HG02884 (cell line): ENCODE results near the gene MTA1.

Source experiments
- ATAC-seq: cut with Tn5 transposase; IDR thresholded peaks from one replicate; pipeline ENCODE4 v1.9.1; 2021; ENCODE audit warnings: mild to moderate bottlenecking, moderate library complexity; ENCODE audit not compliant: unreplicated experiment

Gene MTA1

DNA sequence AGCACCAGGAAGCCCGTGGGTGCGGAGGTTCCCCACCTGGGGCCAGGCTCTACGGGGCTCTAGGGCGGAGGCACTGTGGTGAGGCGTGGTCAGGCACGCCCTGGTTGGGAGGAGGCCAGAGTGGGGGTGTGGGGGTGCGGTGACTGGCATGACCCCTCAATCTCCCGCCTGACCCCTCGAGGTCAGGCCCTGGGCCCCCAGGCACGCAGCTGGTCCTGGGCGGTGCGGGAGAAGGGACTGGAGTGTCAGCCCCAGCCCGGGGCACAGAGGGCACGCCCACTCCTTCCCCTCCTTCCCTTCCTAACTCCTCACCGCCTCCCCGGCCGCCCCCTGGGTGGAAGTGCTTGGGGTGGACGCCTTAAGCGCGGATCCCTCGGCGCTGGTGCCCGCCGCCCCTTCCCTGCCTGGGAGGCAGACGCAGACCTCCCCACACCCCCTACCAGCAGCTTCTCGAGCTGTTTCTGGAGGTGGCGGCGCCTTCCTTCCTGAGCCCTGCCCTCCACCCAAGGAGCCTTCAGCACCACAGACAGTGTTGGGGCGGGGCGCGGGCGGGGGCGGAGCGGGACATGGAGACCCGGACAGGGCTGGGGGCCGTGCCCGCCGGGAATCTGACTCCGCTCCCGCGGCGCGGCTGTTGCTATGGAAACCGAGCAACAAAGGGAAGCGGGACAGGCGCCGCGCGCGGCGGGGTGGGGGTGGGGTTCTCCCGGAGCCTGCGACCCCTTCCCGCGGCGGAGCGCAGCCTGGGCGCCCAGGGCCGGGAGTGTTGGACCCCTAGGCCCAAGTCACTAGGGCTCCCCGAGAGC, 54.3 kb downstream of the MTA1 start:
- no peak for ATAC-seq

- no peak for ATAC-seq
Measured at GRCh38 chr14:105474483-105475268, 55.0 kb downstream of the MTA1 start, which contains the start of gene CRIP2. TSS of gene CRIP2 (plus strand) at chr14:105474821. CDS start at chr14:105474863, 42 bp downstream.

DNA sequence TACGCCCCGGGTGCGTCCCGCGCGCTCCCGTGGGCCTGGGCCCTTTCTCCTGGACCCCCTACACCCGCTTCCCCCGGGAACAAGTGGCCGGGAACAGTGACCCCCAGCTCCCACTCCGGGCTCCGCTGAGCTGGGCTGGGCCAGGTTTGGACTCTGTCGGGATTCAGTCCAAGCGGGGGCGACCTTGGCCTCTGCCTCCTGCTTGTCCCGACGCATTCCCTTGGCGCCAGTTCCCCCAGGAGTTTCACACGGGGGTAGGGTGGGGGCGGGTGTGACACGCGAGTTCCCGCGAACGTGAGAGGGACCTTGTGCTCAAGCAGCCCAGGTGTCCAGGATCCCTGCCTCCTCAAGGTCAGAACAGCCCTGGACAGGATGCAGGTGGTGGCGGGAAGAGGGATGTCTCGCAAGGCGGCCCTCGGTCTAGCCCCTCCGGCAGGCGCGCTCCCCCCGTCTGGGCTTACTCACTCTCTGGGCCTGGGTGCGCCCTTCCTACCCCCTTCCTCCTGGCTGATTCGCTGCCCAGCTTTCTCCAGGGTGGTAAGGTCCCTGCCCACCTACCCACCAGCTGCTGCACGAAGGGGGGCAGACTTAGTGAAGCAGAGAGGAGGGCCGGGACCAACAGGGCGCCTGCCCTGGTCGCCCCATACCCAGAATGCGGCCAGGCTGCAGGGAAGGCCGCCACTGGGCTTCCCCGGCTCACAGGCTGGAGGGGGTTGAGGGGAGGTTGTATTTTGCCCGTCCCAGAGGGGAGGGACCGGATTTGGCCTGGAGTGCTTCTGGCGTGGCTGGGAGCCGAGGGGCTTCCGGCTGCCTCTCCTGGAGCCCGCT, 55.9 kb downstream of the MTA1 start:
- ATAC-seq, result no peak

- no peak for ATAC-seq
Measured at GRCh38 chr14:105476097-105476830, 56.6 kb downstream of the MTA1 start.

DNA sequence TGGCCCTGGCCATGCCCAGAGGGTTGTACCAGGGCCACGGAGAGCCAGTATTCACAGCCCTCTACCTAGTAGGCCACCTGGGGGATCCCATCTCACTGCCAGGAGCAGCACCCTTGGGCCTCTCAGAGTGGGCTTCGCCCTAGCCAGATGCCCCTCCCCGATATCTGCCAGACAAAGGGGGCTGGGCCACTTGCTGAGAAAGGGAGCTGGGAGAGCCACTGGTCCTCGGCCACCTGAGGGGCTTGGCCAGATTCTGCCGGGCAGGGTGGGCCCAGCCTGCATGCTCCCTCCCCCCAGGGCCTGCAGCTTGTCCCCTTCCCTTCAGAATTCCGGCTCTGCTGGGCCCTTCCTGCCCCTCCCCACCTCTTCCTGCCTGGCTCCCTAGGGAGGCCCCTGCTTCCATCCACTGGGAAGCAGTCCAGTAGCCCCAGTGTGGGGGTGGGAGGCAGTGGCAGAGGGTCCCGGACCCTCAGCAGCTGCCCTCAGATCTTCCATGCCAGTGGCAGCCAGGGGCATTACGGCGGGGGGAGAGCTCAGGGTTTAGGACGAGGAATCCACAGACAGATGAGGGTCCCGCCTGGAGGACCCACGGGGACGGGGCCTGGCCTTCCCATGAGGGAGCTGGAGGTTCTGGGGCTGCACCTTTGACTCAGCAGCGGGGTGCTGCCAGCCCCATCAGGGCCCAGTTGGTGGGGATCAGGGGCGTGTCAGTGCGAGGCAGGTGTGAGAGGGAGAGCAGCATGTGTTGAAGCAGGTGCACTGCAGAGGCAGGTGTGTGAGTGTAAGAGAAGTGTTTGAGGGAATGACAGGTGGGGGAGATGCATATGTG, 57.4 kb downstream of the MTA1 start:
- no peak for ATAC-seq

DNA sequence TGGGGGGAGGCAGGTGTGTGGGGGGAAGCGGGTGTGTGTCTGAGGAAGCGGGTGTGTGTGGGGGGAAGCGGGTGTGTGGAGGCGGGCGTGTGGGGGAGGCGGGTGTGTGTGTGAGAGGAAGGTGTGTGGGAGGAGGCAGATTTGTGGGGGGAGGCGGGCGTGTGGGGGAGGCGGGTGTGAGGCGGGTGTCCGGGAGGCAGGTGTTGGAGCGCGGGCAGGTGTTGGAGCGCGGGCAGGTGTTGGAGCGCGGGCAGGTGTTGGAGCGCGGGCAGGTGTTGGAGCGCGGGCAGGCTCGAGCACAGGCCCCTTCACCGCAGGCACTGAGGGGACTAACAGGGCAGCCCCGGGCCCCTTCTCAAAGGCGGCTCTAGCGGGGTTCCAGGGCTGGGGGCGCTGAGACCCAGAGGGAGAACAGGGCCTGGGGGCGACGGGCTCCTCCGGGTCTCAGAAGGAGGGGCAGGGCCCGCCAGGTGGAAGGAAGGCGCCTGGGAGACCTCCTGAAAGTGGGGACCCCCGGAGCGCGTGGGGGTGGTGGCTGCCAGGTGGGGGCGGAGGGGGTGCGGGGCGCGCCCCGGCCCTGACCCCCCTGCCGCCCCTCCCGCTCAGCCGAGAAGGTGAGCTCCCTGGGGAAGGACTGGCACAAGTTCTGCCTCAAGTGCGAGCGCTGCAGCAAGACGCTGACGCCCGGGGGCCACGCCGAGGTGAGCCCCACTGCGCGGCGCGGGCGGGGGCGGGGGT, 58.2 kb downstream of the MTA1 start:
- ATAC-seq, result no peak

DNA sequence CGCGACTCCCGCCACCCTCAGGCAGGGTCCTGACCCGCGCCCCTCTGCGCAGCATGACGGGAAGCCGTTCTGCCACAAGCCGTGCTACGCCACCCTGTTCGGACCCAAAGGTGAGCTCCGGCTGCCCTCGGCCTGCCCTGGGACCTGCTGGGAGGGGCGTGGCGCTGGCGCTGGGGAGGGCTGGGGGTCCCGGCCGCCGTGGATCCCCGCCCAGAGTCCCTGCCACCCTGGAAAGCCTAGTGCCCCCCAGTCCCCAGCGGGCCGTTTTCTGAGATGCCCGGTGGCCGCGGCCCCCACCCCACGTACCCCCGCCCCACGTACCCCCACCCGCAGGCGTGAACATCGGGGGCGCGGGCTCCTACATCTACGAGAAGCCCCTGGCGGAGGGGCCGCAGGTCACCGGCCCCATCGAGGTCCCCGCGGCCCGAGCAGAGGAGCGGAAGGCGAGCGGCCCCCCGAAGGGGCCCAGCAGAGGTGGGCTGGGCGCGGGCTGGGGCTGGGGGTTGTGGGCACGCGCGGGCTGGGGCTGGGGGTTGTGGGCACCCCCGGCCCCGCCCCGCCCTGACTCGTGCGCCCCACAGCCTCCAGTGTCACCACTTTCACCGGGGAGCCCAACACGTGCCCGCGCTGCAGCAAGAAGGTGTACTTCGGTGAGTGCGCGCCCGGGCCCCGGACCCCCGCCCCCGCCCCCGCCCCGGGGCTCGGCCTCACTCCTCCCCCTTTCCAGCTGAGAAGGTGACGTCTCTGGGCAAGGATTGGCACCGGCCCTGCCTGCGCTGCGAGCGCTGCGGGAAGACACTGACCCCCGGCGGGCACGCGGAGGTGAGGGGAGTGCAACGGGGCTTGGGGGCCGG, 59.0 kb downstream of the MTA1 start:
- no peak for ATAC-seq

- ATAC-seq, result no peak
Measured at GRCh38 chr14:105479431-105480158, 60.0 kb downstream of the MTA1 start.

GRCh38 chr14:105480199-105480746, 60.6 kb downstream of the MTA1 start:
- no peak for ATAC-seq

DNA sequence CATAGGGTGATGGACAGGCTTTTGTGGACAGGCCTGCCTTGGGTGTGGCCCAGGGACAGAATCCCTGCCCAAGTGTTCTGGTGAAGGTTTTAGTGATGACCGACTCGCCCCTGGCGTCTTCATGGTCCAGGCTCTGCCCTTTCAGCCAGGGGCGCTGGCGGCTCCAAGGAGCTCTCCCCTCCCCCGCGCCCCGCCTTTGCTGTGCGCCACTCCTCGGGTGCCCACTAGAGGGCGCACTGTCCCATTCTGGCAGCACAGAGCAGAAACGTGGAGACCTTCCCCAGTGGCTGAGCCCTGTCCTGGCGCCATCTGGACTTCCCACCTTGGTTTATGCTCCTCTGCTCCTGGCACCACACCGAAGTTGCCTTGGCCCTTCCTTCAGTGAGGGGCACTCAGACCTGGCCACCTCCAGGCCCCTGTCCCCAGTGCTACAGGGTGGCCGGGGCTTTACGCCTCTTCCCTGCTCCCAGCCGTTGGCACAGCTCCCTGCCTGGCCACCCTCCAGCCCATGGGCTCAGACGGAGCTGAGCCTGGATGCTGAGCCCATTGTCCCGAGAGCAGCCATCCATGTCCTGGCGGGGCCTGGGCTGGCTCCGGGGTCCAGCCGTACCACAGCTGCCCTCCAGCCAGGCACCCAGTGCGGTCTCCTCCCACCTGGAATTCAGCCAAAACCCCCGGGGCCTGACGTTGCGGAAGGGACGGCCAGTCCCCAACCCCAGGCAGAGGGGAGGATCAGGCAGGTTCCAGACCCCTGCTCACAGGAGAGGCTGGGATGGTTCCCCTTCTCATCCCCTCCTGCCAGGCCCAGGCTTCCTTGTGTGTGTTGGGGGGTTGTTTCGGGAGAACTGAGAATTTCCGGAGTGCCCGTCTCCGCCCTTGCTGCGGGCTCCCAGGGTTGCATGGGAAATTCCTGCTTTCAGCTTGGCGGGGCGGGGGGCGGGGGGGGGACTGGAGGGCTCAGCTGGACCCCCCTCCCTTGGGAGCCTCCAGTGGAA, 61.5 kb downstream of the MTA1 start:
- peak; percentile 49 for ATAC-seq

GRCh38 chr14:105481886-105482457, 62.3 kb downstream of the MTA1 start:
- ATAC-seq, result peak; percentile 50

DNA sequence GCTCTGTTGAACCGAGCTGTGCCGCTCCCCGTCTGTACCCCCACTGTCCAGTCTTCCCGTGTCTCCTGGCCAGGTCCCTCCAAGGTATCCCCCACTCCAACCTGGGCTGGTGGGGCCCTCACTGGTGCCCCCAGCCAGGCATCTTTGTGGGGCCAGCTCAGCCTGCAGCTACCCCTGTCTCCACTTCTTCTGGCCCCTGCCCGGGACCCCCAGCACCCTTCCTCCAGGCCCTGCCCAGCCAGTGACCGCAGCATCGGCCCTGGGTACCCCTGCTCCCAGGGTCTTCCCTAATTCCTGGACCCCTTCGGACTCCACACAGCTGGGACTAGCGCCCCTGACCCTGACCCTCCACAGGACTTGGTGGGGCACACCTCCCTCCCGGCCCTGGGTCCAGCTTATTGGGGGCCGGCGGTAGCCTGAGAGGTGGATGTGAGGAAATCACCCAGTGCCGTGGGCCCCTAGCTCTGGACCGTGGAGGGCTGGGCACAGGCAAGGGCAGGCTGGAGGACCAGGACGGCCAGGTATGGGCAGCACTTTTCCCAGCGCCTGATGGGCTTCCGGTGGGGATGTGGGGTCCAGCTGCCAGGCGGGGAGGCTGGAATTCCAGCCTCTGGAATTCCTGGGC, 63.0 kb downstream of the MTA1 start:
- ATAC-seq, result no peak

DNA sequence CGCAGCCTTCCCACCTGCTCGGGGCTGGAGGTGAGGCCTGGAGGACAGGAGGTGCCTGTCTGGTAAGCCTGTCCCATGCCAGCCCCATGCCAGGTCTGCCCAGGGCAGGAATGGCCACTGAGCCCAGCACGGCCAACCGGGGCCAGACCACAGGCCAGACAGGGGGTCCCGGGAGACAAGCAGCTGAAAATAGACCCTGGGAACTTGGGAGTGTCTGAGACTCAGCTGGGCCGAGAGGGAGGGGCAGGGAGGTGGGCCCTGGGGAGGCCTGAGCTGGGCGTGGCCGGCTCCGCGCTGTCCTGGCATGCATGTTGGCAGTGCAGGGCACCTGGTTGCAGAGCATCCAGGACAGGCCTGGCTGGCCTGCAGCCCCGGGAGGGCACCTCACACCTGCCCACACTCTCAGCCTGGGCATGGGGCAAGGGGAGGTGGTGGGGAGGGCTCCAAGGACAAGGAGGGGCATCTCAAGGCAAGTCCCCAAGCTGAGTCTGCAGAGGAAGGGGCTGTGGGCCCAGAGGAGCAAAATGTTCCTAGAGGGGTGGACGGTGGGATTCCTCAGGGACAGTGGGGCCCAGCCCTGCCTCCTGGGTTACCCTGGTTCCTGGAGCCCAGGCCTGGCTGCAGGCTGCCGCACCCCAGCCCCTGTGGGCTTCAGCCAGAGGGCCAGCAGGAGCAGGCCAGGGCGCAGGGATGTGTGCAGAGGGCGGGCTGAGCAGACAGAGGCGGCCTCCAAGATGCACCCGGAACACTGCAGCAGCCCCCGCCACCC, 63.9 kb downstream of the MTA1 start:
- no peak for ATAC-seq
